Epithelial cell of proximal tubule (primary cell): Measurements from ENCODE around the gene ZNF605. TPM values are rescaled to one million over a fixed set of nuclear protein-coding genes. Genes with fewer than 3 reads are reported as not detected.
A peak's percentile ranks its signal among the peaks of the same experiment; 100 is the strongest.
"Not testable (repeated sequence)": the region's sequence is repeated elsewhere in the genome, so short reads cannot be mapped to it uniquely, and the experiment has no call there.

Experiments
- DNase-seq: peaks from one replicate; pipeline ENCODE4 v3.0.0-alpha.2; 2011; ENCODE audit warnings: low read depth
- H3K4me3 ChIP-seq: 2 replicates; pipeline ENCODE4 v1.5.1; 2011; ENCODE audit warnings: low read depth, mild to moderate bottlenecking, low read length
- CTCF ChIP-seq: conservative IDR thresholded peaks from 2 replicates; pipeline ENCODE4 v1.5.1; 2012; ENCODE audit warnings: low read depth, mild to moderate bottlenecking, low read length
- total RNA-seq: library from RNA; depleted of rRNA; stranded (reverse); fragments of >200 nt; gene quantifications from 2 replicates; pipeline ENCODE4 v1.2.3, GENCODE V29; 2015

Gene ZNF605
- total RNA-seq, 1 donor from 2014 or later, result 3.7 TPM

- no peak overlapping the region for H3K4me3 ChIP-seq
- DNase-seq, result no peak
- TF ChIP-seq CTCF, result no peak
Observed at GRCh38 chr12:132967736-132968135, 11.6 kb upstream of the ZNF605 start.

GRCh38 chr12:132966676-132967415 is 10.7 kb upstream of the ZNF605 start:
- DNase-seq, result no peak
- H3K4me3 ChIP-seq, result no peak overlapping the region
- TF ChIP-seq CTCF, result no peak

GRCh38 chr12:132965796-132966195 is 9.7 kb upstream of the ZNF605 start:
- TF ChIP-seq CTCF, result no peak
- no peak for DNase-seq
- no peak overlapping the region for H3K4me3 ChIP-seq

DNA sequence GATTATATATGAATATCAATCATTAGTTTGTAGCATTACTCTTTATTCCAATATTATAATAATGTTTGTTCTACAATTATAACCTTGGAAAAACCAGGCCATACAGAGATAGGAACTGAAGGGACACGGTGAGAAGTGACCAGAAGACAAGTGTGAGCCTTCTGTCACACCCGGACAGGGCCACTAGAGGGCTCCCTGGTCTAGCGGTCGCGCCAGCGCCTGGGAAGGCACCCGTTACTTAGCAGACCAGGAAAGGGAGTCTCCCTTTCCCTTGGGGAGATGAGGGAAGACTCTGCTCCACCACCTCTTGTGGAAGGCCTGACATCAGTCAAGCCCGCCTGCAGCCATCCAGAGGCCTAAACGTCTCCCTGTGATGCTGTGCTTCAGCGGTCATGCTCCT is 7.8 kb upstream of the ZNF605 start:
- DNase-seq, H3K4me3 ChIP-seq: not testable (repeated sequence)
- peak; percentile 29 for TF ChIP-seq CTCF

GRCh38 chr12:132961790-132962189 is 5.7 kb upstream of the ZNF605 start:
- not testable (repeated sequence) for H3K4me3 ChIP-seq, DNase-seq

GRCh38 chr12:132955094-132956010 is 754 bp downstream of the ZNF605 start:
- TF ChIP-seq CTCF, result no peak
- no peak for DNase-seq
- peak overlapping the region; percentile 96 for H3K4me3 ChIP-seq

DNA sequence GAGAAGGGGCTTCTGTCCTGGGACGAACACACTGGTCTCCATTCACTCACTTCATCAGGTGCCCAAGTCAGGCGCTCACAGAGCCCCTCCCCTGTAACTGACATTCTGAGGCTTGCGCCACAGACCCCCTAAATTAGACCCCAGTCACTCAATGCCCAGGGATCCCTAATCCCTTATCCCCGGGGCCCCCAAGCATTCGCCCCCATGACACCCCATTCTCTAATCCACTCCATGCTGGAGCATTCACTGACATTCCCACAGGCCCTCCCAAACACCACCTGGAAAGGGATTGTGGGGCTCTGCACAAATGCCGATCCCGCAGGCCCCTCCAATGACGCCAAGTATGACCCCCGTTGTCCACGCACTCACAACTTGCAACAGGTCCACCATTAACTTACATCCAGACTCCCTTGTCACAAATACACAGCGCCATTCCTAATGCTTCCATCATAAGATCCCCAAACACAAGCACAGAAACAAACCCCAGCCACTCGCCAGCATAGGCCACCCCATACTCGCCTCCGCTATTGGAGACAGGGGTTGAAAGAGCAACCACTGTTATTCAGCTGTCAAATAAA is 1.5 kb downstream of the ZNF605 start:
- TF ChIP-seq CTCF, result no peak
- no peak for DNase-seq
- peak overlapping the region; percentile 96 for H3K4me3 ChIP-seq
